ENCODE data around the gene PEA15. TPM values are rescaled to one million over a fixed set of nuclear protein-coding genes. Genes with fewer than 3 reads are reported as not detected.

The PEA15 gene
- total and polyA plus RNA-seq, 2 donors (not counting 1 experiment from before 2014, with no cell fraction given), result 108 to 871 TPM

GRCh38 chr1:160164121-160164520 is 41.1 kb upstream of the PEA15 start:
- no peaks in the 10 kb centered on the region for H3K4me1 ChIP-seq (ENCODE audit: control insufficient read depth, extremely low read depth, insufficient read depth, low read length)
- no peak overlapping the region for H3K9ac ChIP-seq (ENCODE audit: insufficient read depth, low read length)
- H3K4me2 ChIP-seq (ENCODE audit: extremely low read depth, insufficient read depth, low read length), result no peak overlapping the region
- H3K27me3 ChIP-seq (ENCODE audit: control insufficient read depth, insufficient read depth, low read length), result peaks cover 5% of the 10 kb centered on the region
- TF ChIP-seq CTCF (conservative IDR thresholded peaks at IDR 0.05 in 1 of 2, IDR thresholded peaks at IDR 0.05 in 1 of 2; ENCODE audit: low read depth in 1 of 2, low read length in 2 of 2), result no peak
- no peak for TF ChIP-seq EZH2 (IDR thresholded peaks at IDR 0.05; ENCODE audit: low read length, missing control alignments)
- no peaks in the 10 kb centered on the region for H3K36me3 ChIP-seq (ENCODE audit: control insufficient read depth, insufficient read depth, low read length)
- H2AFZ ChIP-seq (ENCODE audit: low read length), result no peak overlapping the region
- H3K79me2 ChIP-seq (ENCODE audit: control insufficient read depth, insufficient read depth, low read length), result no peaks in the 10 kb centered on the region
- H3K9me3 ChIP-seq (ENCODE audit: control insufficient read depth, insufficient read depth, low read depth, low read length), result no peaks in the 10 kb centered on the region
- no peak overlapping the region for H3K27ac ChIP-seq (ENCODE audit: insufficient read depth, low read length)
- no peak overlapping the region for H3K4me3 ChIP-seq (replicated peaks in 1 of 4; ENCODE audit: control extremely low read depth in 1 of 4, insufficient read depth in 1 of 4, low read depth in 3 of 4, low read length in 4 of 4)
- DNase-seq (ENCODE audit: low read depth in 2 of 2), result no peak
- H4K20me1 ChIP-seq (ENCODE audit: control insufficient read depth, extremely low read depth, insufficient read depth, low read length), result no peaks in the 10 kb centered on the region

- no peak overlapping the region for H3K4me2 ChIP-seq (ENCODE audit: extremely low read depth, insufficient read depth, low read length)
- H3K4me3 ChIP-seq (replicated peaks in 1 of 4; ENCODE audit: control extremely low read depth in 1 of 4, insufficient read depth in 1 of 4, low read depth in 3 of 4, low read length in 4 of 4), result no peak overlapping the region
- H2AFZ ChIP-seq (ENCODE audit: low read length), result no peak overlapping the region
- H3K9ac ChIP-seq (ENCODE audit: insufficient read depth, low read length), result no peak overlapping the region
- H3K9me3 ChIP-seq (ENCODE audit: control insufficient read depth, insufficient read depth, low read depth, low read length), result no peaks in the 10 kb centered on the region
- H4K20me1 ChIP-seq (ENCODE audit: control insufficient read depth, extremely low read depth, insufficient read depth, low read length), result no peaks in the 10 kb centered on the region
- no peaks in the 10 kb centered on the region for H3K4me1 ChIP-seq (ENCODE audit: control insufficient read depth, extremely low read depth, insufficient read depth, low read length)
- H3K27me3 ChIP-seq (ENCODE audit: control insufficient read depth, insufficient read depth, low read length), result peaks cover 2% of the 10 kb centered on the region
- no peak for DNase-seq (ENCODE audit: low read depth in 2 of 2)
- TF ChIP-seq EZH2 (IDR thresholded peaks at IDR 0.05; ENCODE audit: low read length, missing control alignments) (no peak), CTCF (conservative IDR thresholded peaks at IDR 0.05 in 1 of 2, IDR thresholded peaks at IDR 0.05 in 1 of 2; ENCODE audit: low read depth in 1 of 2, low read length in 2 of 2) (no peak)
- no peaks in the 10 kb centered on the region for H3K79me2 ChIP-seq (ENCODE audit: control insufficient read depth, insufficient read depth, low read length)
- no peaks in the 10 kb centered on the region for H3K36me3 ChIP-seq (ENCODE audit: control insufficient read depth, insufficient read depth, low read length)
- H3K27ac ChIP-seq (ENCODE audit: insufficient read depth, low read length), result no peak overlapping the region
Measured at GRCh38 chr1:160166166-160166868, 38.9 kb upstream of the PEA15 start.

- no peak for DNase-seq (ENCODE audit: low read depth in 2 of 2)
- peaks cover 2% of the 10 kb centered on the region for H3K27me3 ChIP-seq (ENCODE audit: control insufficient read depth, insufficient read depth, low read length)
- TF ChIP-seq CTCF (conservative IDR thresholded peaks at IDR 0.05 in 1 of 2, IDR thresholded peaks at IDR 0.05 in 1 of 2; ENCODE audit: low read depth in 1 of 2, low read length in 2 of 2), result no peak
- no peak for TF ChIP-seq EZH2 (IDR thresholded peaks at IDR 0.05; ENCODE audit: low read length, missing control alignments)
- no peak overlapping the region for H3K27ac ChIP-seq (ENCODE audit: insufficient read depth, low read length)
- H3K4me2 ChIP-seq (ENCODE audit: extremely low read depth, insufficient read depth, low read length), result no peak overlapping the region
- H3K4me1 ChIP-seq (ENCODE audit: control insufficient read depth, extremely low read depth, insufficient read depth, low read length), result no peaks in the 10 kb centered on the region
- no peaks in the 10 kb centered on the region for H4K20me1 ChIP-seq (ENCODE audit: control insufficient read depth, extremely low read depth, insufficient read depth, low read length)
- H3K9me3 ChIP-seq (ENCODE audit: control insufficient read depth, insufficient read depth, low read depth, low read length), result no peaks in the 10 kb centered on the region
- no peak overlapping the region for H3K9ac ChIP-seq (ENCODE audit: insufficient read depth, low read length)
- H3K36me3 ChIP-seq (ENCODE audit: control insufficient read depth, insufficient read depth, low read length), result no peaks in the 10 kb centered on the region
- H3K79me2 ChIP-seq (ENCODE audit: control insufficient read depth, insufficient read depth, low read length), result no peaks in the 10 kb centered on the region
- H2AFZ ChIP-seq (ENCODE audit: low read length), result no peak overlapping the region
- H3K4me3 ChIP-seq (replicated peaks in 1 of 4; ENCODE audit: control extremely low read depth in 1 of 4, insufficient read depth in 1 of 4, low read depth in 3 of 4, low read length in 4 of 4), result no peak overlapping the region
Measured at GRCh38 chr1:160167056-160167455, 38.1 kb upstream of the PEA15 start.
